AG09319 (cell line): ENCODE measurements around the gene TEX14.

Experiments
- DNase-seq: peaks from one replicate; pipeline ENCODE4 v3.0.0-alpha.2; 2010; ENCODE audit warnings: low read depth; ENCODE audit errors: extremely low read depth
- CTCF ChIP-seq: IDR thresholded peaks from 2 replicates; pipeline ENCODE4 v1.5.1; 2011; ENCODE audit warnings: low read depth, mild to moderate bottlenecking, inconsistent platforms, low read length, moderate library complexity

The TEX14 gene

GRCh38 chr17:58611331-58611730 lies 80.5 kb downstream of the TEX14 start:
- no peak for TF ChIP-seq CTCF
- DNase-seq, result no peak

- DNase-seq, result no peak
- no peak for TF ChIP-seq CTCF
Observed at GRCh38 chr17:58606934-58607333, 84.9 kb downstream of the TEX14 start.

GRCh38 chr17:58605986-58606385 lies 85.9 kb downstream of the TEX14 start:
- TF ChIP-seq CTCF, result no peak

GRCh38 chr17:58605470-58605869 lies 86.4 kb downstream of the TEX14 start:
- DNase-seq, result no peak
- no peak for TF ChIP-seq CTCF

More at GRCh38 chr17:58605986-58606385, 85.9 kb downstream of the TEX14 start:
- DNase-seq, result no peak

GRCh38 chr17:58601976-58602375 lies 89.9 kb downstream of the TEX14 start:
- no peak for TF ChIP-seq CTCF
- DNase-seq, result no peak

GRCh38 chr17:58597371-58597770 lies 94.5 kb downstream of the TEX14 start:
- no peak for DNase-seq
- no peak for TF ChIP-seq CTCF

GRCh38 chr17:58595194-58595792 lies 96.6 kb downstream of the TEX14 start:
- DNase-seq, result no peak
- TF ChIP-seq CTCF, result no peak
